Measurements from ENCODE around the gene INSIG1.
A peak's percentile ranks its signal among the peaks of the same experiment; 100 is the strongest.

Gene INSIG1

DNA sequence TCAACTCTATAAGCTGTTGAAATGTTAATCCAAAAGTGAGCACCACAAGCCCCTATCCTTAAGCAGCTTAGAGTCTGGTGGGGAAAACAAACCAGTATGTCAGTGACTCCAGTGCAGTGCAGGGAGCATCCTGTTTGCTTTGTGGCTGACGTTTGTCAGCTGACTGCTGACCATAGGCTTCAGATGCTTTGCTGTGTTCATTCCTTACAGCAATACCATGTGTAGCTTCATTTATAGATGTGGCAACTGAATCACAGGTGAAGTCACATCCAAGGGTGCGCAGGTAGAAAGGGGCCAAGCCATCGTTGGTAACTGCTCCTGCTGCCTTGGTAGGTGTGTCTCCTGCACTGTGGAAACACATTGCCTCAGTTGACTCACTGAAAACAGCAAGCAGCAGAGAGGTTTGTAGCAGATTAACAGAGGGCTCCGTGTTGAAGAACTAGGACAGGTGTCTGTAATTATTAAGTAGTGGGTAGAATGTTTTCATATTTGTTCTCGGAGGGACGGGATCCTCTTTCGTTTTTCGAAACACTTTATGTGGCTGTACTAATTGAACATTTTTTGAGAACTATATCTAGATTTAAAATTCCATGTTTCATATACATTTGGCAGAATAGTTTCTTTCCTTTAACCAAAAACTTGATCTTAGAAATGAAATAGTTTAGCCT is 2.0 kb downstream of the INSIG1 start:
- TF ChIP-seq, protein P1, sequence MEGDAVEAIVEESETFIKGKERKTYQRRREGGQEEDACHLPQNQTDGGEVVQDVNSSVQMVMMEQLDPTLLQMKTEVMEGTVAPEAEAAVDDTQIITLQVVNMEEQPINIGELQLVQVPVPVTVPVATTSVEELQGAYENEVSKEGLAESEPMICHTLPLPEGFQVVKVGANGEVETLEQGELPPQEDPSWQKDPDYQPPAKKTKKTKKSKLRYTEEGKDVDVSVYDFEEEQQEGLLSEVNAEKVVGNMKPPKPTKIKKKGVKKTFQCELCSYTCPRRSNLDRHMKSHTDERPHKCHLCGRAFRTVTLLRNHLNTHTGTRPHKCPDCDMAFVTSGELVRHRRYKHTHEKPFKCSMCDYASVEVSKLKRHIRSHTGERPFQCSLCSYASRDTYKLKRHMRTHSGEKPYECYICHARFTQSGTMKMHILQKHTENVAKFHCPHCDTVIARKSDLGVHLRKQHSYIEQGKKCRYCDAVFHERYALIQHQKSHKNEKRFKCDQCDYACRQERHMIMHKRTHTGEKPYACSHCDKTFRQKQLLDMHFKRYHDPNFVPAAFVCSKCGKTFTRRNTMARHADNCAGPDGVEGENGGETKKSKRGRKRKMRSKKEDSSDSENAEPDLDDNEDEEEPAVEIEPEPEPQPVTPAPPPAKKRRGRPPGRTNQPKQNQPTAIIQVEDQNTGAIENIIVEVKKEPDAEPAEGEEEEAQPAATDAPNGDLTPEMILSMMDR (IDR thresholded peaks at IDR 0.05; ENCODE audit: control insufficient read depth, extremely low read depth, insufficient read depth): no peak
- no peak for DNase-seq (ENCODE audit: low read depth)
- H3K4me3 ChIP-seq (ENCODE audit: low read depth, low read length): peak overlapping the region; percentile 70

DNA sequence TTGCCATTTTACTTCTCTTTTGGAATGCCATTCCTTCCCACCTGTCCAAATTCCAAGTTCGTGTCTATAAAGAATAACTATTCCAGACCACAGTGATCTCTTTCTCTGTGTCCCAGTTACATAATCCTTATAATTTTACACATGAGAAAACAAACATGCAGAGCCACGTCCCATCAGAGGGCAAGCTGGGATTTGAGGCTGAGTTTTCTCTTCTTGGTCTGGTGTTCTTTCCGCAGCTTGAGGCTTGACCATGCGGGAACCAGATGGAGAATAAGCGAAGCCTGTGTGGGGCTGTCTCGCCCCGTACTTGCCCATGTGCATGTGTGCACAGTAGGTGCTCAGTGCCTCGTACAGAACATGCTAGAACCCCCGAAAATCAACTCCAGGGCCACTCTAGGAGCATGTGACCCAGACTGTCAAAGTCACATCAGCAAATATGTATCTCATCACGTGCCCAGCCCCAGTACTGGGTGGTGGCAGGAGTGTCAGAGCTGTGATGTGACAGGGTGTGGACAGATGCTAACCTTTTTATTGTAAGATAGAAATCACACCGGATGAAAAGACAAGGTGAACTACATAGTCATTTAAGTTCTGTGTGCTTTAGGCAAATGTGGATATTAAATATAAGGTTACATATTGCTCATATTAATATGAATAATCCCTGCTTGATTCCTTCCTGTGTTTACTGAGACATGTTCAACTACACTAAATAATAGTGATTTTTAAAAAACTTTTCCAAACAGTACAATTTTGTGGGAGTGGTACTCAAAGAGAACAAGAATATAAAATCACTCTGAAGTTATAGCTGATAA is 3.2 kb downstream of the INSIG1 start:
- TF ChIP-seq, protein P1 (IDR thresholded peaks at IDR 0.05; ENCODE audit: control insufficient read depth, extremely low read depth, insufficient read depth): no peak
- no peak for DNase-seq (ENCODE audit: low read depth)
- no peak overlapping the region for H3K4me3 ChIP-seq (ENCODE audit: low read depth, low read length)

DNA sequence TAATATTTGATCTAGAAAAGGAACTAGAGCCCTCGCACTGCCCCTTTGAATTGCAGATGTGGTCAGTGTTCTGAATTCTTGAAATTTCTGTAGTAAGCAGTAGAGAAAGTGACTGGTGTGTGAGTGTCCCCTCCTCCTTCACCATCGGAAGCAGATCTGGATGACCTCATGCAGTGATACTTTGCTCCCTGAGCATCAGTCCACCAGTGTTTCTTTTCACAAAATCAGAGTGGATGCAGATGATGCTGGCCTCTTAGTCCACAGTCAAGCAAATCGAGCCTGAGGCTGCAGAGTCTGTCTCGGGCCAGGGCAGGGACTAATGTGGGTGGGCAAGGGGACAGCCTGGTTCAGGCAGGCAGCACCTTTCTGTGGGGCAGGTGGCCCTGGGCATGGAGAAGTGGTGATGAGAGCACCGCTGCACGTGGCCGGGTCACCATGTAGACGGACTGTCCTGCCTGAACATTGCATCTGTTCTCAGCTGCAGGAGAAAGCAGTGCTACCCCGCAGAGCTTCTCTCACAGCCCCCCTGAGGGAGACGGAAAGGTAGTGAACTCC is 5.4 kb downstream of the INSIG1 start:
- TF ChIP-seq, protein P1 (IDR thresholded peaks at IDR 0.05; ENCODE audit: control insufficient read depth, extremely low read depth, insufficient read depth): no peak
- no peak overlapping the region for H3K4me3 ChIP-seq (ENCODE audit: low read depth, low read length)
- DNase-seq (ENCODE audit: low read depth): no peak

DNA sequence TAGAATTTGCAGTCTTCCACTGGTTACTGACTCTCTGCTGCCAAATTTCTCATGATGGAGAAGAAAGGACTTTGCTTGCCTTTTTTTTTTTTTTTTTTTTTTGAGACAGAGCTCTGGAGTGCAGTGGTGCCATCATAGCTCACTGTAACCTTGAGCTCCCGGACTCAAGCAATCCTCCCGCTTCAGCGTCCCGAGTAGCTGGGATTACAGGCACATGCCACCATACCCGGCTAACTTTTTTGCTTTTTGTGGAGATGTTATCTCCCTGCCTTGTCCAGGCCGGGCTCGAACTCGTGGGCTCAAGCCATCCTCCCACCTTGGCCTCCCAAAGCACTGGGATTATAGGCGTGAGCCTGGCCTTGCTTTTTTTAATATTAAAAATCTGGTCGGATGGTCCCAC is 6.2 kb downstream of the INSIG1 start:
- no peak for DNase-seq (ENCODE audit: low read depth)
- no peak overlapping the region for H3K4me3 ChIP-seq (ENCODE audit: low read depth, low read length)
- TF ChIP-seq, protein P1 (IDR thresholded peaks at IDR 0.05; ENCODE audit: control insufficient read depth, extremely low read depth, insufficient read depth): no peak

DNA sequence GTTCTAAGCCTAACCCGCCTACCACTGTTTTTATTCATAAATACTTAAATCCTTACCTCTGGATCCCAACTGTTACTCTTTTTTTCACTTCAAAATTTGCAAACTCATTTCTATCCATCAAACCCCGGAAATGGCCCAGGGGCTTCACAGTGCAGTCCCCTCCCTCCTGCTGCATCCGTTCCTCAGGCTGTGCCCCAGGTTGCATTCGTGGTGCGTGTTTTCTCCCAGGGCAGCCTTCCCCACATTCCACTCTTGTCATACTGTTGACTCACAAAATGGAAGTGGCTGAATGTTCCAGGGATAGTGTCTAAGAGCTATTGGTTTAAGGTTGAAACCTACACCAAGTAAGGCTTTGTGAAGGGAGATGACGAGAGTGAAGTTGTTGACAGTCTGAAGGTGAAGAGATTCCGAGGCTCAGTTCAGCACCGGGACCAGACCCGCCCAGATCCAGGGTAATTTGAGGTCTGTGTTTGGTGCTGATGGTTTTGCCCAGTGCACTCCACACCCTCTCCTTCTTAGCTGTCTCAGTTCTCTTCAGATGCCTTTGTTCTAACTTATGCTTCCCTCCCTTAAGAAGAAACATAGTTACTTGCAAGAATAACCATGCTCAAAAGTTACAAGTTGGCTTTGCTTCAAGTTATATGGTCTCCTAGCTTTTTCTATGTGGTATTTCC is 7.7 kb downstream of the INSIG1 start:
- H3K4me3 ChIP-seq (ENCODE audit: low read depth, low read length): no peak overlapping the region
- TF ChIP-seq, protein P1 (IDR thresholded peaks at IDR 0.05; ENCODE audit: control insufficient read depth, extremely low read depth, insufficient read depth): no peak
- no peak for DNase-seq (ENCODE audit: low read depth)

DNA sequence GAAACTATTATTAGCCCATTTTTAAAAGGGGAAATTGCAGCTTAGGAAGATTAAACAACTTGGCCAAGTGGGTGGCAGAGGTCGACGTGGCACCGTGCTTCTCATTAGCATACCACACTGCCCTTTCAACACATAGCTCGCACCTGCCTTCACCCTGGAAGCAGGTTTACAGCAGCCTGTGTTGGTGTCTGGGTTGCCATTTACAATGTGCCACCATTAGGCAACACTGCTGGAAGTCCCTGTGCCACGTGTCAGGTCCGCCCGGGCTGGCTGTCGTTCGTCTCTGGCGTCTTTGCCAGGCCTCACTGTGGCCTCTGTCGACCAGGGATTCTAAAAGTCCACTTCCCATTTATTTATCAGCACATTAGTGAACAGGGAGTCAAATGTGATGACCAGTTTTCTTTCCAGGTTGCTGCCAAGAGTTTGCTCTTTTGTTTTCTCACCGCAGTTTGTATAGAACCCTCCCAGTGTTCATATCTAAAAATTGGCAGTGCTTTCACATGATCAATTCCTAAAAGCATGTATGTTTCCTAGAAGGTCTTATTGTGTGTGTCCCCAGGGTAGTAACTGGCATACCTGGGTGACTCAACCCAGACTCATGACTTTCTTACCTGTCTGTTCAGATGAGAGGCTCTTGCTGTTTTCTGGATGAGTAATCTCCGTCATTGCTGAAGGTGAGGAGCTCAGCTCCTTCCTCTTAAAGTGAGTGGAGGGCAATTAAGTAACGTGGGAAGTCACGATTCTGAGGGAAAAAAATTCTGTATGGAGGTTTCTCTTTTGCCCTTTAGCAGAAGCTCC is 9.2 kb downstream of the INSIG1 start:
- no peak for DNase-seq (ENCODE audit: low read depth)
- TF ChIP-seq, protein P1 (IDR thresholded peaks at IDR 0.05; ENCODE audit: control insufficient read depth, extremely low read depth, insufficient read depth): no peak
- H3K4me3 ChIP-seq (ENCODE audit: low read depth, low read length): no peak overlapping the region
